H1 (cell line): ENCODE measurements around the gene CACNA1B. TPM values are rescaled to one million over a fixed set of nuclear protein-coding genes. Genes with fewer than 3 reads are reported as not detected.

Experiments
- CTCF ChIA-PET: fragments of 300-600 bp; sonication (Branson Sonifier 250); formaldehyde crosslinking; loops from one replicate; lab custom pipeline; 2021; ENCODE audit not compliant: partially characterized antibody; lab: Charles Lee
- POLR2A ChIA-PET: fragments of 300-600 bp; sonication (Branson Sonifier 250); formaldehyde crosslinking; loops from one replicate; lab custom pipeline; 2021; ENCODE audit warnings: inconsistent platforms; ENCODE audit not compliant: partially characterized antibody; lab: Charles Lee
- DNase-seq, 2 experiments: peaks; one replicate each; pipeline versions ENCODE4 v3.0.0 to v3.0.0-alpha.2; 2010 to 2022; ENCODE audit warnings: low spot score in 2 of 2, low read depth in 1 of 2, mixed read lengths in 1 of 2
- FAIRE-seq: peaks from 2 replicates; lab custom pipeline; 2011; peaks lifted over from hg19 to GRCh38; lab: Jason Lieb, UNC
- H2AFZ ChIP-seq: 2 replicates; pipeline ENCODE4 v1.8.1; 2012; ENCODE audit warnings: low read length, inconsistent platforms
- H2AK5ac ChIP-seq: 2 replicates; pipeline ENCODE4 v1.6.1; 2013; ENCODE audit warnings: low read depth, low read length
- H2BK120ac ChIP-seq: replicated peaks from 2 replicates; pipeline ENCODE3; 2013; ENCODE audit warnings: low read depth, low read length, inconsistent platforms
- H2BK12ac ChIP-seq: 2 replicates; pipeline ENCODE4 v1.6.1; 2013; ENCODE audit warnings: low read depth, low read length
- H2BK15ac ChIP-seq: 2 replicates; pipeline ENCODE4 v1.6.1; 2013; ENCODE audit warnings: low read length
- H2BK20ac ChIP-seq: 2 replicates; pipeline ENCODE4 v1.6.1; 2013; ENCODE audit warnings: low read length
- H2BK5ac ChIP-seq: 2 replicates; pipeline ENCODE4 v1.6.1; 2013; ENCODE audit warnings: low read depth, low read length
- H3K14ac ChIP-seq: 2 replicates; pipeline ENCODE4 v1.6.1; 2013; ENCODE audit warnings: inconsistent platforms; ENCODE audit not compliant: insufficient read length
- H3K18ac ChIP-seq: 2 replicates; pipeline ENCODE4 v1.6.1; 2013; ENCODE audit warnings: low read length; ENCODE audit errors: extremely low read depth
- H3K23ac ChIP-seq: 2 replicates; pipeline ENCODE4 v1.6.1; 2013; ENCODE audit warnings: inconsistent platforms; ENCODE audit not compliant: insufficient read length
- H3K23me2 ChIP-seq: 2 replicates; pipeline ENCODE4 v1.6.1; 2013; ENCODE audit warnings: low read depth, low read length
- H3K27ac ChIP-seq: 2 replicates; pipeline ENCODE4 v1.6.1; 2011; ENCODE audit warnings: low read depth, low read length, inconsistent platforms
- H3K27me3 ChIP-seq, 4 experiments: replicated peaks in 1 of 4; 1 replicate in 1 of 4; 2 replicates in 3 of 4; pipeline versions ENCODE4 v1.6.1 to v1.8.1; 2011 to 2013; ENCODE audit warnings: low read length in 3 of 4, mild to moderate bottlenecking in 3 of 4, inconsistent platforms in 2 of 4, mixed read lengths in 2 of 4, moderate library complexity in 1 of 4; ENCODE audit not compliant: control insufficient read depth in 3 of 4, insufficient read depth in 3 of 4; ENCODE audit errors: extremely low read depth in 1 of 4
- H3K36me3 ChIP-seq, 4 experiments: 2 replicates each; pipeline versions ENCODE4 v1.6.1 to v1.8.1; 2011 to 2013; ENCODE audit warnings: mild to moderate bottlenecking in 4 of 4, low read length in 3 of 4, moderate library complexity in 2 of 4, control low read depth in 1 of 4, inconsistent platforms in 1 of 4; ENCODE audit not compliant: insufficient read depth in 4 of 4, control insufficient read depth in 2 of 4
- H3K4ac ChIP-seq: replicated peaks from 2 replicates; pipeline ENCODE3; 2013; ENCODE audit warnings: low read length, low read depth, mixed read lengths, inconsistent platforms; ENCODE audit not compliant: insufficient read length
- H3K4me1 ChIP-seq, 4 experiments: replicated peaks in 1 of 4; 1 replicate in 1 of 4; 2 replicates in 3 of 4; pipeline versions ENCODE4 v1.6.1 to v1.8.1; 2011 to 2013; ENCODE audit warnings: low read length in 3 of 4, inconsistent platforms in 2 of 4, mixed read lengths in 1 of 4; ENCODE audit not compliant: insufficient read depth in 4 of 4, control insufficient read depth in 3 of 4
- H3K4me2 ChIP-seq, 2 experiments: 2 replicates each; pipeline versions ENCODE4 v1.6.1 to v1.8.1; 2011 to 2013; ENCODE audit warnings: low read depth in 2 of 2, low read length in 2 of 2, control low read depth in 1 of 2, inconsistent platforms in 1 of 2, mild to moderate bottlenecking in 1 of 2; ENCODE audit not compliant: insufficient read depth in 1 of 2
- H3K4me3 ChIP-seq, 4 experiments: fragments of 200-600, 300-600 bp in 1 of 4; sonication (generic), shearing (Covaris generic), sonication (Bioruptor Twin) in 1 of 4; 2 replicates each; pipeline versions ENCODE4 v1.5.1 to v1.8.1; 2011 to 2016; ENCODE audit warnings: low read length in 4 of 4, low read depth in 3 of 4, control low read depth in 2 of 4, inconsistent platforms in 2 of 4, mild to moderate bottlenecking in 2 of 4, mixed read lengths in 1 of 4, moderate library complexity in 1 of 4; ENCODE audit not compliant: insufficient read depth in 2 of 4; ENCODE audit errors: extremely low read depth in 1 of 4
- H3K56ac ChIP-seq: replicated peaks from 2 replicates; pipeline ENCODE3; 2013; ENCODE audit warnings: low read depth, mild to moderate bottlenecking, mixed read lengths, low read length, inconsistent platforms; ENCODE audit not compliant: insufficient read length
- H3K79me1 ChIP-seq: 2 replicates; pipeline ENCODE4 v1.6.1; 2013; ENCODE audit warnings: low read depth, low read length, control low read depth
- H3K79me2 ChIP-seq, 2 experiments: 2 replicates each; pipeline versions ENCODE4 v1.6.1 to v1.8.1; 2012 to 2013; ENCODE audit warnings: low read length in 2 of 2, mild to moderate bottlenecking in 2 of 2, inconsistent platforms in 1 of 2; ENCODE audit not compliant: insufficient read depth in 2 of 2, control insufficient read depth in 1 of 2
- H3K9ac ChIP-seq, 4 experiments: replicated peaks in 1 of 4; 1 replicate in 1 of 4; 2 replicates in 3 of 4; pipeline versions ENCODE4 v1.6.1 to v1.8.1; 2011 to 2013; ENCODE audit warnings: low read depth in 3 of 4, low read length in 3 of 4, control low read depth in 2 of 4, mild to moderate bottlenecking in 2 of 4, moderate library complexity in 2 of 4, inconsistent platforms in 1 of 4; ENCODE audit errors: extremely low read depth in 1 of 4
- H3K9me3 ChIP-seq, 2 experiments: 2 replicates each; pipeline versions ENCODE4 v1.6.1 to v1.8.1; 2012 to 2013; ENCODE audit warnings: mild to moderate bottlenecking in 2 of 2, moderate library complexity in 2 of 2, control low read depth in 1 of 2, inconsistent platforms in 1 of 2, low read depth in 1 of 2, low read length in 1 of 2, mixed read lengths in 1 of 2; ENCODE audit not compliant: insufficient read depth in 2 of 2
- H4K20me1 ChIP-seq, 2 experiments: replicated peaks in 1 of 2; 2 replicates each; pipeline versions ENCODE3 to v1.8.1; 2011 to 2013; ENCODE audit warnings: inconsistent platforms in 2 of 2, low read length in 2 of 2, mild to moderate bottlenecking in 1 of 2; ENCODE audit not compliant: insufficient read depth in 2 of 2, control insufficient read depth in 1 of 2
- H4K5ac ChIP-seq: 2 replicates; pipeline ENCODE4 v1.6.1; 2013; ENCODE audit warnings: low read length, low read depth, mixed read lengths, inconsistent platforms; ENCODE audit not compliant: insufficient read length
- H4K8ac ChIP-seq: 2 replicates; pipeline ENCODE4 v1.8.0; 2013; ENCODE audit warnings: mild to moderate bottlenecking, moderate library complexity, low read length, inconsistent platforms; ENCODE audit not compliant: insufficient read depth; ENCODE audit errors: extremely low read depth
- H4K91ac ChIP-seq: replicated peaks from 2 replicates; pipeline ENCODE3; 2013; ENCODE audit warnings: low read length, mixed read lengths, inconsistent platforms; ENCODE audit not compliant: insufficient read length
- CHD1 ChIP-seq: IDR thresholded peaks from 2 replicates; pipeline ENCODE4 v1.6.1; 2012; ENCODE audit warnings: low read depth, low read length, improper control_type of control experiment
- CTCF ChIP-seq, 3 experiments: IDR thresholded peaks; 1 replicate in 2 of 3; 2 replicates in 1 of 3; pipeline versions ENCODE4 v1.5.1 to v1.6.1; 2011; ENCODE audit warnings: low read length in 3 of 3, mild to moderate bottlenecking in 3 of 3, inconsistent platforms in 2 of 3, low read depth in 1 of 3, moderate library complexity in 1 of 3; ENCODE audit not compliant: insufficient read depth in 1 of 3; ENCODE audit errors: control extremely low read depth in 1 of 3
- EZH2 ChIP-seq: fragments of 200-600 bp; sonication (generic); IDR thresholded peaks from 2 replicates; pipeline ENCODE4 v1.7.1; 2012; ENCODE audit warnings: low read depth, mild to moderate bottlenecking, moderate library complexity, low read length, inconsistent platforms; ENCODE audit not compliant: severe bottlenecking
- GTF2F1 ChIP-seq: IDR thresholded peaks from 2 replicates; pipeline ENCODE4 v1.6.1; 2012; ENCODE audit warnings: low read depth, low read length, improper control_type of control experiment, borderline replicate concordance
- HDAC6 ChIP-seq: IDR thresholded peaks from one replicate; pipeline ENCODE4 v1.7.1; 2012; ENCODE audit warnings: low read depth, mild to moderate bottlenecking, inconsistent platforms, low read length, moderate library complexity
- RBBP5 ChIP-seq: IDR thresholded peaks from 2 replicates; pipeline ENCODE4 v1.7.1; 2012; ENCODE audit warnings: low read depth, mild to moderate bottlenecking, inconsistent platforms, low read length, moderate library complexity, borderline replicate concordance
- SP2 ChIP-seq: IDR thresholded peaks from 2 replicates; pipeline ENCODE4 v1.6.1; 2012; ENCODE audit warnings: mild to moderate bottlenecking, low read length, inconsistent platforms
- TAF7 ChIP-seq: optimal IDR thresholded peaks from 2 replicates; pipeline ENCODE3; 2011; ENCODE audit warnings: low read depth, mild to moderate bottlenecking, inconsistent platforms, low read length, moderate library complexity, borderline replicate concordance
- TEAD4 ChIP-seq: IDR thresholded peaks from 2 replicates; pipeline ENCODE4 v1.6.1; 2012; ENCODE audit warnings: low read depth, low read length, inconsistent platforms, mixed read lengths
- WGBS, 2 experiments: shearing (Covaris generic) in 1 of 2; methylation state at CpG; one replicate each; pipeline versions ENCODE4 v1.1.6 to v1.1.7; 2013 to 2015; ENCODE audit warnings: low lambda C conversion rate in 2 of 2, mixed read lengths in 2 of 2, inconsistent platforms in 1 of 2, low coverage in 1 of 2, missing lambda C conversion rate in 1 of 2; ENCODE audit not compliant: insufficient replicate concordance in 2 of 2, insufficient coverage in 1 of 2, insufficient read length in 1 of 2; ENCODE audit errors: extremely low coverage in 1 of 2, missing lambda C conversion rate in 1 of 2; 5-methylcytosine and 5-hydroxymethylcytosine counted together
- polyA plus RNA-seq, 7 experiments: library from polyadenylated mRNA; depleted of rRNA in 3 of 7; stranded (reverse) in 5 of 7; unstranded in 2 of 7; fragments of >200 nt in 5 of 7; fragments of 200-250 nt in 2 of 7; gene quantifications; 1 replicate in 5 of 7; 2 replicates in 1 of 7; 4 replicates in 1 of 7; pipeline versions ENCODE4 v1.2.1 to v1.2.3, GENCODE V29; 2011 to 2013; ENCODE audit warnings: missing spikeins in 2 of 7, mixed read lengths in 2 of 7
- total RNA-seq: library from RNA; stranded (reverse); fragmentation: NEBNext Ultra II Directional; extraction: Animal tissue kit (Norgen Biotek cat#: 25700); gene quantifications from 2 replicates; pipeline ENCODE4 v1.2.1, GENCODE V29; 2021

Gene CACNA1B
- total and polyA plus RNA-seq, 2 of the 8 experiments (the other 6 are each of a cell fraction or from before 2014, with no cell fraction given) = 1.5 to 5.7 TPM

- no peak overlapping the region; the same call in 1 of the 2 replicates for H2BK12ac ChIP-seq
- no peak overlapping the region for H3K23ac ChIP-seq
- H3K79me1 ChIP-seq = no peaks in the 10 kb centered on the region
- no peak overlapping the region for H2BK20ac ChIP-seq
- peaks cover 0 to 4% (median 0%) of the 10 kb centered on the region in 4 experiments; a peak in 2 of 8 replicates for H3K36me3 ChIP-seq
- no peak overlapping the region for H3K4me2 ChIP-seq
- H3K23me2 ChIP-seq = no peaks in the 10 kb centered on the region
- peaks cover 2 to 6% of the 10 kb centered on the region in 2 experiments for H4K20me1 ChIP-seq
- H3K27me3 ChIP-seq = no peaks in the 10 kb centered on the region
- H3K4me3 ChIP-seq = no peak overlapping the region
- peak overlapping the region; percentile 7; the same call in 1 of the 2 replicates for H3K18ac ChIP-seq
- POLR2A ChIA-PET = no interaction called here
- H2BK15ac ChIP-seq = no peak overlapping the region
- H3K9me3 ChIP-seq = peaks cover 23 to 86% of the 10 kb centered on the region in 2 experiments; a peak in 3 of 4 replicates
- H2BK120ac ChIP-seq = no peak overlapping the region
- no peak overlapping the region for H2AFZ ChIP-seq
- H3K4me1 ChIP-seq = peaks cover 0 to 8% (median 0%) of the 10 kb centered on the region in 4 experiments; a peak in 2 of 7 replicates
- no peak overlapping the region for H4K8ac ChIP-seq
- H2BK5ac ChIP-seq = peak overlapping the region; percentile 60; the same call in 1 of the 2 replicates
- no peak for FAIRE-seq
- no peak overlapping the region for H3K4ac ChIP-seq
- peak in 1 of 2 experiments; percentile 41 for DNase-seq
- CTCF ChIA-PET = interaction anchor here (0.9 to 1.7 kb wide), 6 partner anchors 10 to 113 kb away, joined by 3 to 5 read pairs (median 3); no protein-coding TSS in a partner anchor
- H4K91ac ChIP-seq = no peak overlapping the region
- H3K79me2 ChIP-seq = no peaks in the 10 kb centered on the region
- H2AK5ac ChIP-seq = 0 out of 2 replicates have a peak overlapping the region, but pooled peaks have one; percentile 61
- H4K5ac ChIP-seq = no peak overlapping the region
- no peak overlapping the region for H3K27ac ChIP-seq
- no peak overlapping the region for H3K14ac ChIP-seq
- no peak overlapping the region for H3K56ac ChIP-seq
- no peak overlapping the region for H3K9ac ChIP-seq
- WGBS, 2 experiments = 78% methylated on average over 11 of the region's 13 CpGs; no CpG with 5 or more reads in 1 of the 2 experiments
- TF ChIP-seq EZH2 = no peak
- no peak for TF ChIP-seq TAF7
- TF ChIP-seq CHD1 = no peak
- no peak for TF ChIP-seq GTF2F1
- no peak for TF ChIP-seq HDAC6
- TF ChIP-seq CTCF (IDR thresholded peaks at IDR 0.05; ENCODE audit: control extremely low read depth in 1 of 3, insufficient read depth in 1 of 3, low read depth in 1 of 3, low read length in 3 of 3) = no peak
- no peak for TF ChIP-seq SP2
- TF ChIP-seq RBBP5 = no peak
- no peak for TF ChIP-seq TEAD4
Observed at GRCh38 chr9:138050472-138051330, 173.1 kb downstream of the CACNA1B start.
